HepG2 (cell line): Measurements from ENCODE around the gene RPL36AL. TPM values are rescaled to one million over a fixed set of nuclear protein-coding genes. Genes with fewer than 3 reads are reported as not detected.

Experiments used
- CHD2 ChIP-seq: IDR thresholded peaks from 2 replicates; pipeline ENCODE4 v1.6.1; 2011; ENCODE audit warnings: low read depth, low read length, improper control_type of control experiment
- DMTF1 ChIP-seq: sonication (generic); formaldehyde crosslinking; IDR thresholded peaks from 2 replicates; pipeline ENCODE4 v1.4.0; 2020; ENCODE audit warnings: mild to moderate bottlenecking, missing genetic modification reagents
- HNRNPLL ChIP-seq: fragments of 200-400 bp; formaldehyde crosslinking; IDR thresholded peaks from 2 replicates; pipeline ENCODE4 v1.6.1; 2017; ENCODE audit warnings: mild to moderate bottlenecking, low read depth, low read length; ENCODE audit not compliant: poor library complexity, severe bottlenecking
- PCBP1 ChIP-seq: fragments of 200-400 bp; formaldehyde crosslinking; IDR thresholded peaks from 2 replicates; pipeline ENCODE4 v1.6.1; 2017; ENCODE audit warnings: mild to moderate bottlenecking, low read depth, low read length, borderline replicate concordance
- SNAPC4 ChIP-seq: sonication (generic); formaldehyde crosslinking; IDR thresholded peaks from 2 replicates; pipeline ENCODE4 v1.4.0; 2020; ENCODE audit warnings: mild to moderate bottlenecking, missing genetic modification reagents
- SP2 ChIP-seq: sonication (generic); formaldehyde crosslinking; IDR thresholded peaks from 2 replicates; pipeline ENCODE4 v1.5.1; 2020; ENCODE audit warnings: mild to moderate bottlenecking, missing genetic modification reagents
- TBL1XR1 ChIP-seq: fragments of 150-350 bp; IDR thresholded peaks from 2 replicates; pipeline ENCODE4 v1.6.1; 2014; ENCODE audit warnings: borderline replicate concordance, low read length; ENCODE audit not compliant: partially characterized antibody
- YEATS4 ChIP-seq: sonication (generic); formaldehyde crosslinking; IDR thresholded peaks from 2 replicates; pipeline ENCODE4 v1.4.0; 2020; ENCODE audit warnings: missing genetic modification reagents, borderline replicate concordance
- ZFYVE20 ChIP-seq: sonication (generic); formaldehyde crosslinking; IDR thresholded peaks from 2 replicates; pipeline ENCODE4 v1.8.0; 2023; ENCODE audit warnings: low read depth, mild to moderate bottlenecking, moderate library complexity, missing genetic modification reagents, borderline replicate concordance
- ZNF329 ChIP-seq: sonication (generic); formaldehyde crosslinking; IDR thresholded peaks from 2 replicates; pipeline ENCODE4 v1.9.0; 2021; ENCODE audit warnings: low read depth, mild to moderate bottlenecking, missing genetic modification reagents
- ZNF574 ChIP-seq: sonication (generic); formaldehyde crosslinking; IDR thresholded peaks from 2 replicates; pipeline ENCODE4 v1.4.0; 2020; ENCODE audit warnings: missing genetic modification reagents
- ZNF597 ChIP-seq: sonication (generic); formaldehyde crosslinking; IDR thresholded peaks from 2 replicates; pipeline ENCODE4 v1.5.0; 2020; ENCODE audit warnings: missing genetic modification reagents
- ZNF784 ChIP-seq: sonication (generic); formaldehyde crosslinking; IDR thresholded peaks from 2 replicates; pipeline ENCODE4 v1.5.1; 2020; ENCODE audit warnings: missing genetic modification reagents, mild to moderate bottlenecking, borderline replicate concordance
- polyA plus RNA-seq, 8 experiments: library from polyadenylated mRNA; depleted of rRNA in 3 of 8; stranded (reverse) in 7 of 8; unstranded in 1 of 8; fragments of >200 nt; fragmentation: Illumina TruSeq in 4 of 8; extraction: Trizol in 4 of 8; gene quantifications; 2 replicates each; pipeline versions ENCODE4 v1.2.1 to v1.2.3, GENCODE V29; 2011 to 2016; ENCODE audit warnings: low read depth in 4 of 8, missing spikeins in 1 of 8, mixed read lengths in 1 of 8; ENCODE audit not compliant: insufficient read depth in 1 of 8
- total RNA-seq, 5 experiments: library from RNA; depleted of rRNA; stranded (reverse); fragments of >200 nt; fragmentation: Illumina TruSeq; extraction: Trizol; gene quantifications; 2 replicates each; pipeline ENCODE4 v1.2.3, GENCODE V29; 2016; ENCODE audit warnings: low read depth in 1 of 5

The RPL36AL gene
- total and polyA plus RNA-seq, 2 of the 13 experiments (the other 11 are each of a cell fraction or from before 2014, with no cell fraction given) = 90.0 to 294 TPM

GRCh38 chr14:49598485-49599300 lies 21.7 kb downstream of the RPL36AL start, which contains the start of gene LRR1 (continued):
- TF ChIP-seq TBL1XR1 = peak; percentile 27
- TF ChIP-seq CHD2 = peak; percentile 92
- 0 out of 2 replicates have a peak, but pooled peaks have one; percentile 58 for TF ChIP-seq ZNF329
- no peak; the same call in 1 of the 2 replicates for TF ChIP-seq SNAPC4 (CRISPR knock-in tag)
- peak; percentile 90; the same call in 1 of the 2 replicates for TF ChIP-seq ZNF784 (CRISPR knock-in tag)
- TF ChIP-seq SP2 (CRISPR knock-in tag) = peak; percentile 46; the same call in 1 of the 2 replicates
- no peak for TF ChIP-seq DMTF1 (CRISPR knock-in tag)
- TF ChIP-seq YEATS4 (CRISPR knock-in tag) = peak; percentile 89; the same call in 1 of the 2 replicates
- no peak for TF ChIP-seq ZNF597
- peak; percentile 87 for TF ChIP-seq ZNF574 (CRISPR knock-in tag)
- TF ChIP-seq ZFYVE20 (CRISPR knock-in tag) = 0 out of 2 replicates have a peak, but pooled peaks have one; percentile 63
- peak; percentile 99 for TF ChIP-seq HNRNPLL
- TF ChIP-seq PCBP1 = peak; percentile 79; the same call in 1 of the 2 replicates
